Hepatocyte (in vitro differentiated cells): Measurements from ENCODE around the gene FRG2B. TPM values are rescaled to one million over a fixed set of nuclear protein-coding genes. Genes with fewer than 3 reads are reported as not detected.
"Not testable (repeated sequence)": the region's sequence is repeated elsewhere in the genome, so short reads cannot be mapped to it uniquely, and the experiment has no call there.

Experiments
- DNase-seq: peaks from one replicate; pipeline ENCODE4 v3.0.0-alpha.2; 2016; ENCODE audit warnings: low spot score
- H2AFZ ChIP-seq: fragments of 200-600 bp; sonication (generic); 2 replicates; pipeline ENCODE4 v1.6.0; 2016; ENCODE audit warnings: antibody characterized with exemption, mild to moderate bottlenecking
- H3K27ac ChIP-seq: fragments of 200-600 bp; sonication (generic); 2 replicates; pipeline ENCODE4 v1.5.1; 2016; ENCODE audit warnings: mild to moderate bottlenecking
- H3K27me3 ChIP-seq: fragments of 200-600 bp; sonication (generic); 2 replicates; pipeline ENCODE4 v1.6.1; 2016
- H3K36me3 ChIP-seq: fragments of 200-600 bp; sonication (generic); replicated peaks from 2 replicates; pipeline ENCODE4 v1.5.1; 2016; ENCODE audit warnings: low read depth; ENCODE audit not compliant: insufficient read depth
- H3K4me1 ChIP-seq: fragments of 200-600 bp; sonication (generic); 2 replicates; pipeline ENCODE4 v1.5.1; 2016; ENCODE audit warnings: mild to moderate bottlenecking, moderate library complexity; ENCODE audit not compliant: insufficient read depth
- H3K4me2 ChIP-seq: fragments of 200-600 bp; sonication (generic); 2 replicates; pipeline ENCODE4 v1.6.0; 2016
- H3K4me3 ChIP-seq: fragments of 200-600 bp; sonication (generic); 2 replicates; pipeline ENCODE4 v1.5.1; 2016; ENCODE audit warnings: mild to moderate bottlenecking
- H3K79me2 ChIP-seq: fragments of 200-600 bp; sonication (generic); 2 replicates; pipeline ENCODE4 v1.6.0; 2017; ENCODE audit warnings: mild to moderate bottlenecking
- H3K9me2 ChIP-seq: fragments of 200-600 bp; sonication (generic); replicated peaks from 2 replicates; pipeline ENCODE4 v1.6.0; 2017; ENCODE audit warnings: mild to moderate bottlenecking; ENCODE audit not compliant: insufficient read depth
- H3K9me3 ChIP-seq: fragments of 200-600 bp; sonication (generic); 2 replicates; pipeline ENCODE4 v1.5.1; 2016; ENCODE audit warnings: low read depth, mild to moderate bottlenecking
- H4K20me1 ChIP-seq: fragments of 200-600 bp; sonication (generic); 2 replicates; pipeline ENCODE4 v1.6.0; 2016; ENCODE audit warnings: mild to moderate bottlenecking; ENCODE audit not compliant: insufficient read depth, poor library complexity, severe bottlenecking
- CTCF ChIP-seq: fragments of 200-600 bp; sonication (generic); IDR thresholded peaks from 2 replicates; pipeline ENCODE4 v1.5.1; 2016; ENCODE audit warnings: antibody characterized with exemption, mild to moderate bottlenecking; ENCODE audit not compliant: poor library complexity
- EZH2 ChIP-seq: fragments of 200-600 bp; sonication (generic); IDR thresholded peaks from 2 replicates; pipeline ENCODE4 v1.6.1; 2016; ENCODE audit warnings: antibody characterized with exemption, mild to moderate bottlenecking, borderline replicate concordance
- EZH2phosphoT487 ChIP-seq: fragments of 200-600 bp; sonication (generic); IDR thresholded peaks from one replicate; pipeline ENCODE4 v1.6.1; 2018; ENCODE audit warnings: antibody characterized with exemption, mild to moderate bottlenecking, low read depth, moderate library complexity; ENCODE audit not compliant: unreplicated experiment, severe bottlenecking
- WGBS: methylation state at CpG from one replicate; pipeline ENCODE4 v1.1.6; 2016; ENCODE audit warnings: low lambda C conversion rate; ENCODE audit errors: missing lambda C conversion rate; 5-methylcytosine and 5-hydroxymethylcytosine counted together
- polyA plus RNA-seq: library from polyadenylated mRNA; unstranded; fragments of >200 nt; fragmentation: Nextera tagmentation; extraction: Ambion mirVana; gene quantifications from 2 replicates; pipeline ENCODE4 v1.2.1, GENCODE V29; 2016
- total RNA-seq: library from RNA; depleted of rRNA; stranded (reverse); fragments of >200 nt; gene quantifications from 2 replicates; pipeline ENCODE4 v1.2.3, GENCODE V29; 2014

FRG2B gene
- total and polyA plus RNA-seq, 2 experiments from 2014 or later, result not detected

GRCh38 chr10:133608855-133609254, 17.7 kb downstream of the FRG2B start:
- DNase-seq, result no peak
- 44% methylated on average over 3 of the region's 3 CpGs for WGBS

GRCh38 chr10:133603434-133603833, 23.2 kb downstream of the FRG2B start:
- not testable (repeated sequence) for H2AFZ ChIP-seq, H3K9me3 ChIP-seq, DNase-seq, H3K4me3 ChIP-seq, H3K4me2 ChIP-seq, H3K9me2 ChIP-seq, H4K20me1 ChIP-seq, H3K4me1 ChIP-seq, H3K27ac ChIP-seq, H3K36me3 ChIP-seq, H3K79me2 ChIP-seq, H3K27me3 ChIP-seq
- WGBS, result 62% methylated on average over 2 of the region's 2 CpGs

More at GRCh38 chr10:133608855-133609254, 17.7 kb downstream of the FRG2B start:
- no peaks in the 10 kb centered on the region for H3K36me3 ChIP-seq
- TF ChIP-seq EZH2 (no peak), CTCF (peak; percentile 16)
- H3K79me2 ChIP-seq, result no peaks in the 10 kb centered on the region
- H2AFZ ChIP-seq, result no peak overlapping the region
- no peak overlapping the region for H3K4me3 ChIP-seq
- no peaks in the 10 kb centered on the region for H3K9me2 ChIP-seq
- peaks cover 4% of the 10 kb centered on the region for H3K9me3 ChIP-seq
- H3K27me3 ChIP-seq, result no peaks in the 10 kb centered on the region
- H3K4me2 ChIP-seq, result no peak overlapping the region
- no peaks in the 10 kb centered on the region for H3K4me1 ChIP-seq
- H3K27ac ChIP-seq, result no peak overlapping the region
- H4K20me1 ChIP-seq, result no peaks in the 10 kb centered on the region

DNA sequence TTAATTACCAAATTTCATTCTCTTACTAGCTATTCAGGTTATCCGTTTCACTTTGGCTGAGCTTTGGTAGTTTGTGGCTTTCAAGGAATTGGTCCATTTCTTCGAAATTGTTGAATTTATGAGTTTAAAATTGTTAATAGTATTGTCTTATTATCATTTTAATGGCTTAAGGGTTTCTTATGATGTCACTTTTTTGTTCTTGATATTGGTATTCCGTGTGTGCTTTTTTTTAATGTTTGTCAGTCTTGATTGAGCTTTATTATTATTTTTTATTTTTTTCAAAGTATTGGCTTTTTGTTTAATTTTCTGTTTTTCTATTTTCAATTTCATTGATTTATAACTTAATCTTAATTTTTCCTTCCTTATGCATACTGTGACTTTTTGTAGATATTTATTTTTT, 25.9 kb downstream of the FRG2B start:
- WGBS, result 51% methylated on average over 3 of the region's 3 CpGs
- no peak for DNase-seq
- no peaks in the 10 kb centered on the region for H3K79me2 ChIP-seq
- H3K9me3 ChIP-seq, result no peaks in the 10 kb centered on the region
- H4K20me1 ChIP-seq, result no peaks in the 10 kb centered on the region
- H3K4me1 ChIP-seq, result no peaks in the 10 kb centered on the region
- no peak overlapping the region for H3K27ac ChIP-seq
- H3K4me3 ChIP-seq, result no peak overlapping the region
- no peak for TF ChIP-seq EZH2phosphoT487
- TF ChIP-seq CTCF, result no peak
- TF ChIP-seq EZH2, result no peak
- H3K27me3 ChIP-seq, result no peaks in the 10 kb centered on the region
- no peak overlapping the region for H2AFZ ChIP-seq
- no peaks in the 10 kb centered on the region for H3K9me2 ChIP-seq
- H3K36me3 ChIP-seq, result no peaks in the 10 kb centered on the region
- H3K4me2 ChIP-seq, result no peak overlapping the region

GRCh38 chr10:133599869-133600268, 26.7 kb downstream of the FRG2B start:
- not testable (repeated sequence) for H3K27ac ChIP-seq, H3K4me2 ChIP-seq, H3K9me3 ChIP-seq, DNase-seq, H3K9me2 ChIP-seq, H2AFZ ChIP-seq, H3K4me1 ChIP-seq, H3K4me3 ChIP-seq, H3K36me3 ChIP-seq, H3K79me2 ChIP-seq, H4K20me1 ChIP-seq, H3K27me3 ChIP-seq
- WGBS, result 74% methylated on average over 8 of the region's 8 CpGs

DNA sequence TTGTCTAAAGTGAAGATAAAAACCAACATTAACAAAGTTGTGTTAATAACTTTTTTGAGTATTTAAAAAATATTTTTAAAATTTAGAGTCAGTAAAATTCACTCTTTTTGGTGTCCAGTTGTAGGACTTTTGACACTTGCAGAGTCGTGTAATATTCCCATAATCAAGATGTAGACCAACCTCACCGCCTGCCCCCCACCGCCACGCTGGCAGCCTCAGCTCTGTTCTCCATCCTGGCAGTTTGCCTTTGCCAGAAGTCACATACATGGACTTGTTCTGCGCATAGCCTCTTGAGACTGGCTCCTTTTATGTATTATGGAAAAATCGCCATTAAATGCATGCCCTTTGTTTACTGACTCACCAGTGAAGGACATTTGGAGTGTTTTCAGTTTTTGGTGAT, 33.9 kb downstream of the FRG2B start:
- no peaks in the 10 kb centered on the region for H3K9me3 ChIP-seq
- no peaks in the 10 kb centered on the region for H3K79me2 ChIP-seq
- H3K27ac ChIP-seq, result no peak overlapping the region
- 45% methylated on average over 6 of the region's 6 CpGs for WGBS
- no peaks in the 10 kb centered on the region for H3K27me3 ChIP-seq
- no peaks in the 10 kb centered on the region for H3K36me3 ChIP-seq
- no peaks in the 10 kb centered on the region for H3K9me2 ChIP-seq
- TF ChIP-seq EZH2phosphoT487, result no peak
- TF ChIP-seq EZH2, result no peak
- no peak for TF ChIP-seq CTCF
- DNase-seq, result no peak
- no peak overlapping the region for H2AFZ ChIP-seq
- no peak overlapping the region for H3K4me3 ChIP-seq
- no peaks in the 10 kb centered on the region for H3K4me1 ChIP-seq
- no peaks in the 10 kb centered on the region for H4K20me1 ChIP-seq
- no peak overlapping the region for H3K4me2 ChIP-seq
